Fibroblast of pulmonary artery (primary cell): Measurements from ENCODE around the gene TRMU.

Experiments
- DNase-seq: peaks from one replicate; pipeline ENCODE4 v3.0.0-alpha.2; 2010; ENCODE audit warnings: low read depth
- H3K4me3 ChIP-seq: replicated peaks from 2 replicates; pipeline ENCODE4 v1.5.1; 2011; ENCODE audit warnings: low read depth, mild to moderate bottlenecking, control low read depth, low read length, moderate library complexity
- TF ChIP-seq, protein P1 (sequence below): IDR thresholded peaks from 2 replicates; pipeline ENCODE4 v1.5.1; 2011; ENCODE audit warnings: mild to moderate bottlenecking, control low read depth, low read length, inconsistent platforms; ENCODE audit errors: missing control alignments

Gene TRMU

DNA sequence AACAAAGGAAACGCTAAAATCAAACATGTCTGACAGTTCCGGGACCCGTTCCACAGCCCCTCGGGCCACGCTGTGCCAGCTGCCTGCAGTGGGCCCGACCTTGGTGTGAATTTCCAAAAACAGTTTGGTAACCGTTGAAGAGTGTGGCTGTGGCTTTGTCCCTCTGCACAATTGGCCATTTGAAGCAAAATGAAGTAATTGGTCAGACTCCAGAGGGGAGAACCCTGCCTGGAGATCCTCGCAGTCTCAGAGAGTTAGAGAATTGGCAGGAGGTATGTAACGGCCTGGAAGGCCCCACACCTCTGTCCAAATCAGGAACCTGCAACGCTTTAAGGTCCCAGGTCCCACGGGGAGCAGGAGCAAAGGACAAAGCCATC is 26.3 kb downstream of the TRMU start:
- TF ChIP-seq, protein P1, sequence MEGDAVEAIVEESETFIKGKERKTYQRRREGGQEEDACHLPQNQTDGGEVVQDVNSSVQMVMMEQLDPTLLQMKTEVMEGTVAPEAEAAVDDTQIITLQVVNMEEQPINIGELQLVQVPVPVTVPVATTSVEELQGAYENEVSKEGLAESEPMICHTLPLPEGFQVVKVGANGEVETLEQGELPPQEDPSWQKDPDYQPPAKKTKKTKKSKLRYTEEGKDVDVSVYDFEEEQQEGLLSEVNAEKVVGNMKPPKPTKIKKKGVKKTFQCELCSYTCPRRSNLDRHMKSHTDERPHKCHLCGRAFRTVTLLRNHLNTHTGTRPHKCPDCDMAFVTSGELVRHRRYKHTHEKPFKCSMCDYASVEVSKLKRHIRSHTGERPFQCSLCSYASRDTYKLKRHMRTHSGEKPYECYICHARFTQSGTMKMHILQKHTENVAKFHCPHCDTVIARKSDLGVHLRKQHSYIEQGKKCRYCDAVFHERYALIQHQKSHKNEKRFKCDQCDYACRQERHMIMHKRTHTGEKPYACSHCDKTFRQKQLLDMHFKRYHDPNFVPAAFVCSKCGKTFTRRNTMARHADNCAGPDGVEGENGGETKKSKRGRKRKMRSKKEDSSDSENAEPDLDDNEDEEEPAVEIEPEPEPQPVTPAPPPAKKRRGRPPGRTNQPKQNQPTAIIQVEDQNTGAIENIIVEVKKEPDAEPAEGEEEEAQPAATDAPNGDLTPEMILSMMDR = no peak
- DNase-seq = no peak
- no peak overlapping the region for H3K4me3 ChIP-seq

GRCh38 chr22:46362203-46362933 is 26.9 kb downstream of the TRMU start:
- H3K4me3 ChIP-seq = no peak overlapping the region
- no peak for DNase-seq
- TF ChIP-seq, protein P1 = no peak

DNA sequence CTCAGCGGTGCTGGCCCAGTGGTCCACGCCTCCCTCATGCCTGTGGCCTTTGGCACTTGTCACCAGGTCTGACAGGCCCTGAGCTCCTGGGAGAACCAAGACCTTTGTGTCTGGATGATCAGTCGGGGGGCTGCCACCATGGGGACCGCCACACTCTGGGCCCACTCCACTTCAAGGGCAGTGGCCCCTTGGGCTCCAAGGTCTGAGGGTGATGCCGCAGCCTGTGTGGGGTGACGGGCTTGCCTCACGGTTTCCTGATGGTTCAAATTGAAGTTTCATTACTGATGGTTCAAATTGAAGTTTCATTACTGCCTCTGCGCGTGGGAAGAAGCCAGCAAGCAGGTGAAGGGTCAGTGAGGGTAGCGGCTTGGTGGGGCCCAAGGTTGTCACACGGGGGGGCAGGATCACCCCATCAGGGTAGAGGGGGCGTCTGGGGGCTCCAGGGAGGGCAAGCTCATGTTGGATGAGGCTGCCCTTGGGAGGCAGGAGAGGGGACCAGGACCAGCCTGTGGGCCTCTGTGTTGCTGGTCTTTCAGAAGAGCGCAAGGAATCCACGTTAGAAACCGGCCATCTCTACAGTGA is 27.5 kb downstream of the TRMU start:
- TF ChIP-seq, protein P1 = no peak
- DNase-seq = no peak
- no peak overlapping the region for H3K4me3 ChIP-seq

DNA sequence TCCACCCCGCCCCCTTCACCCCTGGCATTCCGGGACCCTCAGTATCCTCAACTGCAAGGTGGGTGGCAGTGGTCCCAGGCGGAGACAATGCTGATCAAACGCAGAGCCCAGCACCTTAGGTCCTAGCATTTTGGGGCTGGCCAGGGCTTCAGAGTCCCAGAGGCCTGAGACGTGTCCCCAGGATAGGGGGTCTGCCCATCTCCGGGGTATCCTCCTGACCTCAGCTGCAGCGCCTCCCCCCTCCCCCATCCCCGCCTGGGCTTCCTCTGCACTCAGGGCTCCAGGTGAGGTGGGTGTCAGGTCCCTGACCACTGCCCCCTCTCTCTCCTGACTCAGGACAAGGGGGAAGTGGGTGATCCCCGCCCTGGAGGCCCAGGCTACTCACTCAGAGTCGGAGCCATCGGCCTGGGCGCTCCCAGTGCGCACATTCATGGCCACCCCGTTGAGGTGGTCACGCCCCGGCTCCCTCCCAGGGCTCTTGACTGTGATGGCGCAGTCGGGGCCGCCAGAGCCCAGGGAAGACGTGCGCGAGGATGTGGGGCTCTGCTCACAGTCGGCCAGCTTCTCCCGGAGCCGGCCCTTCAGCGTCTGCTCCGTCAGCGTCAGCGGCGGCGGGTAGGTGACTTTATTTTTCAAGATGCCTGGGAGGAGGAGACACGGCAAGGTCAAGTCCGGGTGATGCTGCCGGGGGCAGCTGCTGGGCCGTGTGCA is 28.3 kb downstream of the TRMU start:
- TF ChIP-seq, protein P1 = no peak
- no peak for DNase-seq
- no peak overlapping the region for H3K4me3 ChIP-seq

DNA sequence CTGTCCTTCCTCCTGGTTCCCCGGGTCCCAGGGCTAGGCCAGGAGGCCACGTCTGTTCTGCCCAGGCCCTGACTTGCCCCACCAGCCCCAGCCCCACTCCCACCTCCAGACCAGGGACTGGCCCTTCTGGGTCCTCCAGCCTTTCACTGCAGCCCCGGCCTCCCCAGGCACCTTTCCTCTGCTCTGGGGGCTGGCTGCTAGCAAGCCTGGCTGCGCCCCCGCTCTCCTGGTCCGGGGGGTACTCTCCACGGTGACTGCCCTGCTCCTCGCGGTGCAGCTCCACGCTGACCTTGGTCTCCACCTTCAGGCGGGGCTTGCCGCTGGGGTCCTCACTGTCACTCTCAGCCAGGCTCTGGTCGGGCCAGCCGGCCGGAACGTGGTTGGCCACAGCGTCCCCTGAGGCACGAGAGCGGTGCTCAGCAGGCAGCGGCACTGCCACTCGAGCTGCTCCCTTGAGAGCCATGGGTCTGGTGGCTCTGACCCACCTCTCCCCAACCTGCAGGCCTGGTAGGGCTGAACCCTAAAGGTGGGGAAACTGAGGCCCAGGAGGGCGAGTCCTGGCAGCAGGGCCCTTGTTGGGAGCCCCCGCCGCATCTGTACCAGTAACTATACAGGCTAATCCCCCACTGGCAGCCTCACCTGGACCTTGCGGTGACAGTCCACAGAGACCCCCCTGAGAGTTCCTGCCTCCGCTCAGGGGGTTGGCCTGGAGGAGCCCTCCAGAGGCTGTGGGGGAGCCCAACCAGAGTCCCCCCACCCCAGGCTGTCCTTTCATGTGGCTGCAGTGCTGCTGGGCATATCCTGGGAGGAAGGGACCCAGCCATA is 29.0 kb downstream of the TRMU start:
- no peak overlapping the region for H3K4me3 ChIP-seq
- no peak for DNase-seq
- TF ChIP-seq, protein P1 = no peak

GRCh38 chr22:46365166-46365624 is 29.7 kb downstream of the TRMU start:
- TF ChIP-seq, protein P1 = no peak
- DNase-seq = no peak

More at GRCh38 chr22:46365166-46365624, 29.7 kb downstream of the TRMU start:
- no peak overlapping the region for H3K4me3 ChIP-seq
